SKM-1 treated with dmso at 0.1 percent for 144 hours (cell line): Measurements from ENCODE around the gene LCN10.
"Not testable (repeated sequence)": the region's sequence is repeated elsewhere in the genome, so short reads cannot be mapped to it uniquely, and the experiment has no call there.

Experiments
- DNase-seq: peaks from one replicate; lab custom pipeline; 2025; ENCODE audit not compliant: unreplicated experiment; lab: John Stamatoyannopoulos, UW

LCN10 gene

GRCh38 chr9:136773386-136774044 is 30.8 kb upstream of the LCN10 start:
- peak; percentile 53 for DNase-seq

- DNase-seq, result no peak
These were observed 29.2 kb upstream of the LCN10 start for GRCh38 chr9:136771907-136772415.

GRCh38 chr9:136769710-136770191 is 27.0 kb upstream of the LCN10 start:
- peak; percentile 30 for DNase-seq

GRCh38 chr9:136766410-136767120 is 23.8 kb upstream of the LCN10 start:
- DNase-seq, result not testable (repeated sequence)

- DNase-seq, result not testable (repeated sequence)
These were observed 23.1 kb upstream of the LCN10 start for GRCh38 chr9:136765745-136766409.

GRCh38 chr9:136765041-136765440 is 22.3 kb upstream of the LCN10 start:
- no peak for DNase-seq

GRCh38 chr9:136764301-136764891 is 21.7 kb upstream of the LCN10 start, which contains the start of gene LCN15:
Gene LCN15, minus strand, starts transcription at chr9:136764518. Its CDS starts 30 bp downstream, at chr9:136764488.
- no peak for DNase-seq

GRCh38 chr9:136763649-136764035 is 20.9 kb upstream of the LCN10 start:
- DNase-seq, result no peak

- no peak for DNase-seq
These were observed 20.3 kb upstream of the LCN10 start for GRCh38 chr9:136762915-136763648.

GRCh38 chr9:136762221-136762691 is 19.5 kb upstream of the LCN10 start:
- no peak for DNase-seq

- DNase-seq, result no peak
These were observed 18.8 kb upstream of the LCN10 start for GRCh38 chr9:136761545-136761981.

- DNase-seq, result peak; percentile 64
These were observed 18.2 kb upstream of the LCN10 start for GRCh38 chr9:136760834-136761544.

- DNase-seq, result no peak
These were observed 17.7 kb upstream of the LCN10 start for GRCh38 chr9:136760424-136760823.

- no peak for DNase-seq
These were observed 16.9 kb upstream of the LCN10 start for GRCh38 chr9:136759436-136760325.

GRCh38 chr9:136759001-136759400 is 16.3 kb upstream of the LCN10 start:
- DNase-seq, result no peak

- no peak for DNase-seq
These were observed 15.0 kb upstream of the LCN10 start for GRCh38 chr9:136757751-136758140.

GRCh38 chr9:136757328-136757727 is 14.6 kb upstream of the LCN10 start:
- DNase-seq, result no peak

- no peak for DNase-seq
These were observed 14.1 kb upstream of the LCN10 start for GRCh38 chr9:136756836-136757235.

GRCh38 chr9:136756134-136756438 is 13.3 kb upstream of the LCN10 start:
- DNase-seq, result no peak
